Thymus (tissue), 11 donors: ENCODE data around the gene SLC25A21. TPM values are rescaled to one million over a fixed set of nuclear protein-coding genes. Genes with fewer than 3 reads are reported as not detected.

Experiments used
- DNase-seq, 9 donors: peaks; one replicate each; pipeline ENCODE4 v3.0.0-alpha.2; 2013; ENCODE audit warnings: low spot score in 9 of 9, low read depth in 6 of 9, missing footprints in 1 of 9
- H3K27ac ChIP-seq, 2 donors: one replicate each; pipeline ENCODE4 v1.5.1; 2013; ENCODE audit warnings: control low read depth in 1 of 2, low read depth in 1 of 2, low read length in 1 of 2, mild to moderate bottlenecking in 1 of 2, moderate library complexity in 1 of 2
- H3K27me3 ChIP-seq, 2 donors: one replicate each; pipeline ENCODE4 v1.5.1; 2013; ENCODE audit warnings: low read length in 1 of 2; ENCODE audit not compliant: control insufficient read depth in 2 of 2, insufficient read depth in 1 of 2
- H3K36me3 ChIP-seq, 2 donors: one replicate each; pipeline ENCODE4 v1.5.1; 2013; ENCODE audit warnings: low read length in 1 of 2, mild to moderate bottlenecking in 1 of 2, moderate library complexity in 1 of 2; ENCODE audit not compliant: control insufficient read depth in 2 of 2, insufficient read depth in 2 of 2
- H3K4me1 ChIP-seq, 2 donors: one replicate each; pipeline ENCODE4 v1.5.1; 2013; ENCODE audit warnings: low read length in 2 of 2; ENCODE audit not compliant: control insufficient read depth in 2 of 2, insufficient read depth in 2 of 2
- H3K4me3 ChIP-seq, 2 donors: one replicate each; pipeline ENCODE4 v1.5.1; 2013; ENCODE audit warnings: low read length in 2 of 2, control low read depth in 1 of 2, mild to moderate bottlenecking in 1 of 2
- H3K9me3 ChIP-seq, 2 donors: one replicate each; pipeline ENCODE4 v1.5.1; 2013; ENCODE audit warnings: low read length in 1 of 2, mild to moderate bottlenecking in 1 of 2; ENCODE audit not compliant: control insufficient read depth in 2 of 2, insufficient read depth in 1 of 2
- WGBS: extraction: QIAGEN DNeasy Blood & Tissue Kit; methylation state at CpG from one replicate; pipeline ENCODE4 v1.1.7; 2013; 5-methylcytosine and 5-hydroxymethylcytosine counted together
- polyA plus RNA-seq: library from polyadenylated mRNA; stranded (reverse); fragments of 200-250 nt; gene quantifications from one replicate; pipeline ENCODE4 v1.2.3, GENCODE V29; 2013
- total RNA-seq: library from RNA; stranded (reverse); fragments of 120-200 nt; gene quantifications from one replicate; pipeline ENCODE4 v1.2.4, GENCODE V29; 2013
- donor health status: healthy.

Gene SLC25A21
- total and polyA plus RNA-seq, 2 donors: 0.46 to 0.90 TPM

DNA sequence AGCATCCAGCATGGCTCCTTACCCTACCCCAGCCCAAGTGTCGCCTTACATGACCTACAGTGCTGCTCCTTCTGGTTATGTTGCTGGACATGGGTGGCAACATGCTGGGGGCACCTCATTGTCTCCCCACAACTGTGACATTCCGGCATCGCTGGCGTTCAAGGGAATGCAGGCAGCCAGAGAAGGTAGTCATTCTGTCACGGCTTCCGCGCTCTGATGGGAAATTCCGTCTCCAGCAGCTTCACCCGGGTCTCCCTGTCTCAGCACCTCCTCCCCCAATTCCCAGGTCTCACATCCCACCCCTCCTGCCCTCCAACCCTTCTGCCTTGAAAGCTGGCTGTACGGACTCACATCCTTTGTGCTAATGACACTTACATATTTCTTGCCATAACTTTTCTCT is 496.2 kb downstream of the SLC25A21 start:
- Histone ChIP-seq H3K4me1 (peaks cover 0 to 2% of the 10 kb centered on the region in 2 donors), H3K4me3 (no peak overlapping the region), H3K27me3 (peaks cover 2 to 8% of the 10 kb centered on the region in 2 donors), H3K9me3 (no peaks in the 10 kb centered on the region), H3K27ac (peak overlapping the region in 1 of 2 donors; percentile 53), H3K36me3 (no peaks in the 10 kb centered on the region)
- 18% methylated on average over 10 of the region's 10 CpGs for WGBS
- DNase-seq: no peak

DNA sequence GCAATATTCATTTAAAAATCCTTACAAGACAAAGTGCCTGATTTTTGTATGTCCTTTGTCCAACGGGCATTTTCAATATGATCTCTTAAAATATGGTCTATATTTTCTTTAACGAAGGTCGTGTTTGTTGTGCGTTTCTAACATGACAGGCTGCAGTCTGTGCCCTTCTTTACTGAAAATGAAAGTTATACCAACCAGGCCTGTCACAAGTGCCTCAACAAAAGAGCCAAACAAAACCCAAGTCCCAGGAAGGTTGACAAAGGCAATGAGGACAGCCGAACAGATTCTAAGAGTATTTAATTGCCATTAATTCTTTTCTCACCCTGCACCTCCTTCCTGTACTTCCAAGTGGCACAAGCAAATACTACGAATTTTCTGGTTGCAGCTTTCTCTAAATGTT is 496.8 kb downstream of the SLC25A21 start:
- no peak overlapping the region for H3K27ac ChIP-seq
- peaks cover 3 to 8% of the 10 kb centered on the region in 2 donors for H3K27me3 ChIP-seq
- no peaks in the 10 kb centered on the region for H3K4me1 ChIP-seq
- H3K36me3 ChIP-seq: no peaks in the 10 kb centered on the region
- WGBS: 65% methylated on average over 6 of the region's 6 CpGs
- no peaks in the 10 kb centered on the region for H3K9me3 ChIP-seq
- no peak overlapping the region for H3K4me3 ChIP-seq
- DNase-seq: no peak

DNA sequence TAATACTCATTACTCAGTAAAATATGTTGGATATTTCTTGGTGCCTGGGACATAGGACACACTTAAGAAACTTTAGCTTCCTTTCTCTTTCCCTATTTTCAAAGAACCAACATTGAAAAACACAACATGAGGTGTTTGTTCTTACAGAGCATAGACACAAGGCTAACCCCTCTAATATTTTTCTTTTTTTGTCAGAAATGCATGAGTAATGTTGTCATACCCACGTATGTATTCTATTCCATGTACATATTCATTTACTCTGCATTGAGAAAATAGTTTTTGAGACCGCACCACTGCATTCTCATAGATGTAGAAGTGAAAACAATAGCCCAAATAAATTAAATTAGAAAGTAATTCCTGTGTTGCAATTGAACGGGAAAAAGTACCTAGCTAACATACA is 497.7 kb downstream of the SLC25A21 start:
- no peaks in the 10 kb centered on the region for H3K9me3 ChIP-seq
- H3K27me3 ChIP-seq: peaks cover 3 to 9% of the 10 kb centered on the region in 2 donors
- no peaks in the 10 kb centered on the region for H3K36me3 ChIP-seq
- no peak for DNase-seq
- H3K27ac ChIP-seq: no peak overlapping the region
- no peaks in the 10 kb centered on the region for H3K4me1 ChIP-seq
- no peak overlapping the region for H3K4me3 ChIP-seq
- WGBS: 87% methylated on average over 3 of the region's 3 CpGs

DNA sequence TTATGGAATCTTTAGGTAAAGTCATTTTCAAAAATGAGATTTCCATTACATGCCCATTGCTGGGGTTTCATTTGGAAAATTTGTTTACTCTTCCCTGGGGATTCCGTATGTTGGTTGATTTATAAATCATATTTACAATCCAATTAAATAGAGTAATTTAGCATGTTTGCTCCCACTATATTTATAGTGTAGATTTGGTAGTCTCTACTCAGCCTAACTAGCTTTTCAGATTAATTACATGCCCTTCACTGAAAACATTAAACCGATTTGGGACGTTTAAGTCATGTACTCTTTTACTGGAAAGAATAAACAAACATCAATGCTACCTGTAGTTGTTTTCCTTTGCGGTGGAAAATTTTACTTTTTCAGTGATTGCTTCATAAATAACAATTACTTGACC is 500.3 kb downstream of the SLC25A21 start:
- Histone ChIP-seq H3K27ac (peak overlapping the region in 1 of 2 donors; percentile 24), H3K4me1 (no peaks in the 10 kb centered on the region), H3K27me3 (peaks cover 8 to 25% of the 10 kb centered on the region in 2 donors), H3K9me3 (no peaks in the 10 kb centered on the region), H3K4me3 (no peak overlapping the region), H3K36me3 (no peaks in the 10 kb centered on the region)
- DNase-seq: no peak
- WGBS: 83% methylated on average over 4 of the region's 4 CpGs

DNA sequence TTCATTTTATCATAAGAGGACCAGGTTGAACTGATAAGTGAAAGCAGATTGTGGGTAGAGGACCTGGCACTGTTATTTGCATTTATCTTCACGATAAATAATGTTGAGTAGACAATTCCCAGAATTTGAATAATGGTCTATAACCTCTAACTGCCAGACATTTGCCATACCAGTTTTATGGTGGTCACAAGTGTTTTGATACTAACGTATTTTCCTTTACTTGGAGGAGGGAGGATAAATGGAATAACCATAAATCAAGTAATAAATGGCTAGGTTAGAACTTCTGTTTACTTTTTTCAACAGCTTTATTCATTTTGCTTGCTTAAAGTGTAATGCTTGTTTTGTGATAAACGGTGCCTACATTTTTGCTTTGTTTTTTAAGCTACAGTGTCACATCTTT is 501.3 kb downstream of the SLC25A21 start:
- peaks cover 17 to 30% of the 10 kb centered on the region in 2 donors for H3K27me3 ChIP-seq
- no peaks in the 10 kb centered on the region for H3K36me3 ChIP-seq
- H3K9me3 ChIP-seq: no peaks in the 10 kb centered on the region
- no peak overlapping the region for H3K4me3 ChIP-seq
- H3K27ac ChIP-seq: no peak overlapping the region
- 74% methylated on average over 3 of the region's 3 CpGs for WGBS
- H3K4me1 ChIP-seq: no peaks in the 10 kb centered on the region
- no peak for DNase-seq

DNA sequence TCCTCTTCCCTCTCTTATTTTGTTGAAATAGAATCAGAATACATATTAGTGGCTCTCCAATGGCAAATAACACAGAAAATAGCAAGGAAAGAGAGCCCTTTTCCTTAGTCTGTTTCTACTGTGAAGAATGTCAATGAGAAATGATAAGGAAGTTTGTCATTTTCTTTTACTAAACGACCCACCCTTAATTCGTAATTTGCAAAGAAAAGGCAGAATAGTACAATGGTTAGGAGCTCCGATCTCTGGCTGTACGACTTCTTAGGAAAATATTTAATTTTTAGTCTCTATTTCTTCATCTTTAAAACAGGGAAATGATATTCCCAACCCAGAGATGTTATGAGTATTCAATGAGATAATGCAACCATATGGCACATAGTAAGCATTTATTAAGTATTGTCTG is 504.7 kb downstream of the SLC25A21 start:
- Histone ChIP-seq H3K4me1 (no peaks in the 10 kb centered on the region), H3K27me3 (peaks cover 48 to 60% of the 10 kb centered on the region in 2 donors), H3K9me3 (peaks cover 0 to 1% of the 10 kb centered on the region in 2 donors), H3K36me3 (no peaks in the 10 kb centered on the region), H3K27ac (no peak overlapping the region), H3K4me3 (no peak overlapping the region)
- no peak for DNase-seq
- WGBS: 21% methylated on average over 4 of the region's 4 CpGs

DNA sequence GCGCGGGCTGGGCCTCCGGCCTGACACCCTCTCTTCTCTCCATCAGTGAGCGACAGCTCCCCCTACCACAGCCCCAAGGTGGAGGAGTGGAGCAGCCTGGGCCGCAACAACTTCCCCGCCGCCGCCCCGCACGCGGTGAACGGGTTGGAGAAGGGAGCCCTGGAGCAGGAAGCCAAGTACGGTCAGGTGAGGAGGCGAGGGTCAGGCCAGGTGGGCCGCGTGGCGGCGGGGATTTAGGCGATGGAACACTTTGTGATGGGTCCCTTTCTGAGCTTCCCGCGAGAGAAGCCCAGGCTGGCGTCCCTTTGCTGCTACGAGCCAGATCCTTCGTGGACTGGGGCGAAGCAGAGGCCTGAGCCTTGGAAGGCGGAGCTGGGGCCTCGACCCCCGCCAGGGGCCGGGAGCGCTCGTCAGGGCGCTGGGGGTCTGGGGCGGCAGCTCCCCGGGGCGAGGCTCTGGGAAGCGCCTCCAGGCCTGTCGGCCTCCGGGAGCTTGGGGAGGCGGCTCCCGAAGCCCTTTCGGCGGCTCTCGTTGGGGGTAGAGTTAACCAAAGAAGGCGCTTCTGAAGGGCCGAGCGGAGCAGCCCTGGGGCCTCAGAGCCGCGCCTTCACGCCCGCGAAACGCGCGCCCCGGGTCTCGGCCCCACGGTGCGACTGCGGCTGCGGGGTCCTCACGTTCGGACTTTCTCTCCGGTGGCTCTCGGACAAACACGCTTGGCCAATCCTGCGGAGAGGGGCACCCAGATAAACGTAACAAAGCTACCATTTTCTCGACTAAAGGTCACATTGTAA is 505.8 kb downstream of the SLC25A21 start:
- DNase-seq: no peak
- Histone ChIP-seq H3K4me3 (peak overlapping the region; percentile 23 to 31), H3K9me3 (peaks cover 0 to 1% of the 10 kb centered on the region in 2 donors), H3K36me3 (no peaks in the 10 kb centered on the region), H3K4me1 (peaks cover 0 to 4% of the 10 kb centered on the region in 2 donors), H3K27me3 (peaks cover 58 to 71% of the 10 kb centered on the region in 2 donors), H3K27ac (peak overlapping the region; percentile 60 to 83)
- 7% methylated on average over 68 of the region's 68 CpGs for WGBS

DNA sequence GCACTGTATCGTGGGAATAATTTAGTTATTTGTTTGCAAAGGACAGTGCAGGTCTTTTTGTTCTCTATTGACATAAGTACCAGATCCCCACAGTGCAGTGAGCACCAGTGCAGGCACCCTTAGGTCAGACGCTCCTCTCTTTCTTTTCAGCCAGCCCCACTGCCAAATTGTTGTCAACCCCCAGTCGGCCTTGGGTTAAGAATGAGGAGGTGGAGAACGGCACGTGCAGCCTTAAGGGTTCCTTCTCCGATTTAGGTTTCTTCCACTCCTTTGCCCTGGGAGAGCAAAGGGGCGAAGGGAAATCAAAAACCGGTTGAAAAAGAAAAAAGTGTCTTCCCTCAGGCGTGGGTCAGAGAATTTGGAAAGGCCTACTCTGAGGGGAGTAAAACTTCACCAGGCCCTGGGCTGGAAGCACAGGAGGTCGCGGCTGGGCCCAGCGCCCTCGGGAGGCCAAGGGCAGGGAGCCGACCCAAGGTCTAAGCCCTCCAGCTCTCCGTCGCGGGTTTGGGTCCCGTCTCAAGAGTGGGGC is 506.5 kb downstream of the SLC25A21 start:
- WGBS: 11% methylated on average over 18 of the region's 18 CpGs
- H3K4me1 ChIP-seq: peaks cover 0 to 6% of the 10 kb centered on the region in 2 donors
- H3K36me3 ChIP-seq: no peaks in the 10 kb centered on the region
- H3K27me3 ChIP-seq: peaks cover 62 to 77% of the 10 kb centered on the region in 2 donors
- H3K27ac ChIP-seq: peak overlapping the region; percentile 60 to 83
- peaks cover 0 to 1% of the 10 kb centered on the region in 2 donors for H3K9me3 ChIP-seq
- H3K4me3 ChIP-seq: peak overlapping the region; percentile 23 to 31
- DNase-seq: no peak
